GM06990 (cell line): ENCODE measurements around the gene MET.

Experiments used
- DNase-seq: peaks from one replicate; pipeline ENCODE4 v3.0.0-alpha.2; 2011; ENCODE audit not compliant: insufficient read length; ENCODE audit errors: extremely low read depth
- H3K27me3 ChIP-seq: replicated peaks from 2 replicates; pipeline ENCODE4 v1.6.0; 2011; ENCODE audit warnings: low read length; ENCODE audit not compliant: control insufficient read depth, insufficient read depth
- H3K36me3 ChIP-seq: 2 replicates; pipeline ENCODE4 v1.5.1; 2011; ENCODE audit warnings: low read length; ENCODE audit not compliant: control insufficient read depth, insufficient read depth
- H3K4me3 ChIP-seq: replicated peaks from 2 replicates; pipeline ENCODE4 v1.5.1; 2011; ENCODE audit warnings: low read depth, mild to moderate bottlenecking, control low read depth, low read length
- TF ChIP-seq, protein P1 (sequence below): IDR thresholded peaks from 2 replicates; pipeline ENCODE4 v1.5.1; 2011; ENCODE audit warnings: low read length, control low read depth, mild to moderate bottlenecking, inconsistent platforms; ENCODE audit not compliant: insufficient read depth, poor library complexity, severe bottlenecking

The MET gene

DNA sequence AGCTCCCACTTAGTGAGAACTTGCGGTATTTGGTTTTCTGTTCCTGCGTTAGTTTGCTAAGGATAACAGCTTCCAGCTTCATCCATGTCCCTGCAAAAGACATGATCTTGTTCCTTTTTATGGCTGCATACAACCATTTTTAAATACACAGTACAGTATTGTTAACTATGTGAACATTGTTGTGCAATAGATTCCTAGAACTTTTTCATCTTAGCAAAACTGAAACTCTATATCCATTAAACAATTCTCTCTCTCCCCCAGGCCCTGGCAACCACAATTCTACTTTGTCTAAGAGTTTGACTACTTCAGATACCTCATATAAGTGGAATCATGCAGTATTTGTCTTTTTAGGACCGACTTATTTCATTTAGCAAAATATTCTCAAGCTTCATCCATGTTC is 118.0 kb downstream of the MET start:
- Histone ChIP-seq H3K27me3 (no peaks in the 10 kb centered on the region), H3K36me3 (no peaks in the 10 kb centered on the region), H3K4me3 (no peak overlapping the region)
- DNase-seq = no peak
- TF ChIP-seq, protein P1, sequence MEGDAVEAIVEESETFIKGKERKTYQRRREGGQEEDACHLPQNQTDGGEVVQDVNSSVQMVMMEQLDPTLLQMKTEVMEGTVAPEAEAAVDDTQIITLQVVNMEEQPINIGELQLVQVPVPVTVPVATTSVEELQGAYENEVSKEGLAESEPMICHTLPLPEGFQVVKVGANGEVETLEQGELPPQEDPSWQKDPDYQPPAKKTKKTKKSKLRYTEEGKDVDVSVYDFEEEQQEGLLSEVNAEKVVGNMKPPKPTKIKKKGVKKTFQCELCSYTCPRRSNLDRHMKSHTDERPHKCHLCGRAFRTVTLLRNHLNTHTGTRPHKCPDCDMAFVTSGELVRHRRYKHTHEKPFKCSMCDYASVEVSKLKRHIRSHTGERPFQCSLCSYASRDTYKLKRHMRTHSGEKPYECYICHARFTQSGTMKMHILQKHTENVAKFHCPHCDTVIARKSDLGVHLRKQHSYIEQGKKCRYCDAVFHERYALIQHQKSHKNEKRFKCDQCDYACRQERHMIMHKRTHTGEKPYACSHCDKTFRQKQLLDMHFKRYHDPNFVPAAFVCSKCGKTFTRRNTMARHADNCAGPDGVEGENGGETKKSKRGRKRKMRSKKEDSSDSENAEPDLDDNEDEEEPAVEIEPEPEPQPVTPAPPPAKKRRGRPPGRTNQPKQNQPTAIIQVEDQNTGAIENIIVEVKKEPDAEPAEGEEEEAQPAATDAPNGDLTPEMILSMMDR = no peak

- TF ChIP-seq, protein P1 = no peak
- DNase-seq = no peak
- Histone ChIP-seq H3K27me3 (no peaks in the 10 kb centered on the region), H3K4me3 (no peak overlapping the region), H3K36me3 (no peaks in the 10 kb centered on the region)
These were observed 120.8 kb downstream of the MET start for GRCh38 chr7:116792813-116793212.

DNA sequence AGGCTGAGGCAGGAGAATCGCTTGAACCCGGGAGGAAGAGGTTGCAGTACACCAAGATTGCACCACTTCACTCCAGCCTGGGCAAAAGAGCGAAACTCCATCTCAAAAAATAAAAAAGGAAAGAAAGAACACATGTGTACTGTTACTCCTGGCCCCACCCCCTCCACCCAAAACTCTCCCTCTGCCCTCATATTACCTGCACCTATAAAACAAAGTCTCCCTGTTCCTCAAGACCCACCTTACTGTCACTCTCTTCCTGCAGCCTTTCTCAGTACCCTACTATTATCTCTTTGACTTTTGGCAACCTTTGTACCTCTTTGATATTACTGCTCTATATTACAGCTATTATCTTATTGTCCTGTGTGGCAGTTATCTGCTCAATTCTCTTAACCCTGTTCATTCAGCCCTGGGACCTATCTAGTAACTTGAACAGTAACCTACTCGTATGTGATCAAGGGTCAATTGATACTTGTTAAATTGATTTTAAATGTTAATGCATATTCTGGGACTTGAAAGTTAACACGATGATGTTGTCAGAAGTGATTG is 121.9 kb downstream of the MET start:
- DNase-seq = no peak
- no peaks in the 10 kb centered on the region; the same call in 1 of the 2 replicates for H3K27me3 ChIP-seq
- no peaks in the 10 kb centered on the region for H3K36me3 ChIP-seq
- TF ChIP-seq, protein P1 = no peak
- H3K4me3 ChIP-seq = no peak overlapping the region

DNA sequence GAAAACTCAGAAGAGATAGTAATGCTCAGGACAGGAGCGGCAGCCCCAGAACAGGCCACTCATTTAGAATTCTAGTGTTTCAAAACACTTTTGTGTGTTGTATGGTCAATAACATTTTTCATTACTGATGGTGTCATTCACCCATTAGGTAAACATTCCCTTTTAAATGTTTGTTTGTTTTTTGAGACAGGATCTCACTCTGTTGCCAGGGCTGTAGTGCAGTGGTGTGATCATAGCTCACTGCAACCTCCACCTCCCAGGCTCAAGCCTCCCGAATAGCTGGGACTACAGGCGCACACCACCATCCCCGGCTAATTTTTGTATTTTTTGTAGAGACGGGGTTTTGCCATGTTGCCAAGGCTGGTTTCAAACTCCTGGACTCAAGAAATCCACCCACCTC is 124.5 kb downstream of the MET start:
- Histone ChIP-seq H3K27me3 (no peaks in the 10 kb centered on the region; the same call in 1 of the 2 replicates), H3K36me3 (no peaks in the 10 kb centered on the region), H3K4me3 (no peak overlapping the region)
- no peak for DNase-seq
- TF ChIP-seq, protein P1 = no peak

DNA sequence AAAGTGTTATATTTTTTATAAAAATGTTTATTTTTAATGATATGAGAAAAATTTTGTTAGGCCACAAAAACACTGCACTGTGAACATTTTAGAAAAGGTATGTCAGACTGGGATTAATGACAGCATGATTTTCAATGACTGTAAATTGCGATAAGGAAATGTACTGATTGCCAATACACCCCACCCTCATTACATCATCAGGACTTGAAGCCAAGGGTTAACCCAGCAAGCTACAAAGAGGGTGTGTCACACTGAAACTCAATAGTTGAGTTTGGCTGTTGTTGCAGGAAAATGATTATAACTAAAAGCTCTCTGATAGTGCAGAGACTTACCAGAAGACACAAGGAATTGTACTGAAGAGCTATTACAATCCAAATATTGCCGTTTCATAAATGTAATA is 125.6 kb downstream of the MET start:
- TF ChIP-seq, protein P1 = no peak
- no peak overlapping the region for H3K4me3 ChIP-seq
- H3K36me3 ChIP-seq = no peaks in the 10 kb centered on the region
- no peak for DNase-seq
- H3K27me3 ChIP-seq = no peaks in the 10 kb centered on the region; the same call in 1 of the 2 replicates

GRCh38 chr7:116798232-116798631 is 126.2 kb downstream of the MET start:
- DNase-seq = no peak
- H3K27me3 ChIP-seq = no peaks in the 10 kb centered on the region; the same call in 1 of the 2 replicates
- TF ChIP-seq, protein P1 = no peak
- H3K4me3 ChIP-seq = no peak overlapping the region
- no peaks in the 10 kb centered on the region for H3K36me3 ChIP-seq
